Kidney (tissue), 14 donors: ENCODE measurements around the gene STMN1. TPM values are rescaled to one million over a fixed set of nuclear protein-coding genes. Genes with fewer than 3 reads are reported as not detected.

Experiments used
- DNase-seq, 5 donors: peaks; one replicate each; pipeline ENCODE4 v3.0.0-alpha.2; 2013 to 2020
- FAIRE-seq: peaks from 2 replicates; lab custom pipeline; 2012; peaks lifted over from hg19 to GRCh38; lab: Jason Lieb, UNC
- H3K27ac ChIP-seq, 2 donors: one replicate each; pipeline ENCODE4 v1.7.0; 2013; ENCODE audit warnings: low read depth in 2 of 2, low read length in 2 of 2, inconsistent platforms in 1 of 2
- H3K27me3 ChIP-seq: one replicate; pipeline ENCODE4 v1.7.1; 2013; ENCODE audit warnings: low read length, inconsistent platforms; ENCODE audit not compliant: control insufficient read depth, insufficient read depth
- H3K36me3 ChIP-seq, 3 donors: one replicate each; pipeline versions ENCODE4 v1.7.0 to v1.7.1; 2013; ENCODE audit warnings: low read length in 3 of 3, control low read depth in 1 of 3, inconsistent platforms in 1 of 3; ENCODE audit not compliant: insufficient read depth in 3 of 3, control insufficient read depth in 2 of 3
- H3K4me1 ChIP-seq, 3 donors: one replicate each; pipeline versions ENCODE4 v1.7.0 to v1.7.1; 2013; ENCODE audit warnings: low read length in 3 of 3, inconsistent platforms in 1 of 3, low read depth in 1 of 3; ENCODE audit not compliant: control insufficient read depth in 2 of 3, insufficient read depth in 2 of 3
- H3K4me3 ChIP-seq, 3 donors: one replicate each; pipeline versions ENCODE4 v1.7.0 to v1.8.1; 2013; ENCODE audit warnings: low read length in 3 of 3, control low read depth in 1 of 3, inconsistent platforms in 1 of 3
- H3K9ac ChIP-seq, 3 donors: one replicate each; pipeline versions ENCODE4 v1.7.0 to v1.7.1; 2013; ENCODE audit warnings: low read length in 3 of 3, control low read depth in 1 of 3, inconsistent platforms in 1 of 3
- H3K9me3 ChIP-seq, 3 donors: one replicate each; pipeline versions ENCODE4 v1.7.0 to v1.7.1; 2013; ENCODE audit warnings: low read length in 3 of 3, control low read depth in 1 of 3, inconsistent platforms in 1 of 3; ENCODE audit not compliant: control insufficient read depth in 2 of 3, insufficient read depth in 1 of 3
- CTCF ChIP-seq: IDR thresholded peaks from 3 replicates; pipeline ENCODE4 v1.5.1; 2012; ENCODE audit warnings: mild to moderate bottlenecking, moderate library complexity, borderline replicate concordance; ENCODE audit not compliant: insufficient read depth; ENCODE audit errors: extremely low read depth
- intact Hi-C: fragments of 100-400 bp; cut with DNase I; formaldehyde crosslinking; loops from one replicate; pipeline ENCODE4 v1.11.1; 2022
- polyA plus RNA-seq: library from polyadenylated mRNA; stranded (reverse); fragments of 350-450 nt; fragmentation: Illumina TruSeq; extraction: RNeasy Lipid Tissue Mini Kit (QIAGEN cat#74804); gene quantifications from one replicate; pipeline ENCODE4 v1.2.3, GENCODE V29; 2014; ENCODE audit warnings: low read depth, low replicate concordance; ENCODE audit not compliant: insufficient read depth
- total RNA-seq: library from RNA; stranded (reverse); fragmentation: NEBNext Ultra II Directional; extraction: Animal tissue kit (Norgen Biotek cat#: 25700); gene quantifications from one replicate; pipeline ENCODE4 v1.2.1, GENCODE V29; 2021
- donor health status: control.
- donor health status: control.
- donor health status: control.
- donor health status: control.
- donor health status: control.
- donor health status: DM: yes; HTN: yes; CAD: no.
- donor health status: Normal renal cell carcinoma (clear cell type).

The STMN1 gene
- total and polyA plus RNA-seq, 2 donors from 2014 or later, result 50.4 to 101 TPM

DNA sequence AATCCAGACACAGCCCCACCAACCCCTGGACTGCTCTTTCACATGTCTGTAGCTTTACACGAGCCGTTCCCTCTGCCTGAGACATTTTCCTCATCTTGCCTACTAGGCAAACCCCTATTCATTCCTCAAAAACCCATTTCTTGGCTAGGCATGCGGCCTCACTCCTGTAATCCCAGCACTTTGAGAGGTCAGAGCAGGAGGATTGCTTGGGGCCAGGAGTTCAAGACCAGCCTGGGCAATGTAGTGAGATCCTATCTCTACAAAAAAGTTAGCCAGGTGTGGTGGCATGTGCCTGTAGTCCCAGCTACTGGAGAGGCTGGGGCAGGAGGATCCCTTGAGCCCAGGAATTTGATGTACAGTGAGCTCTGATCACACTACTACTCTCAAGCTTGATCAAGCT, 41.8 kb downstream of the STMN1 start:
- H3K9me3 ChIP-seq, result no peaks in the 10 kb centered on the region
- H3K9ac ChIP-seq, result no peak overlapping the region
- intact Hi-C loops, result no loop called here
- FAIRE-seq, result no peak
- TF ChIP-seq CTCF, result no peak
- peaks cover 2 to 23% (median 21%) of the 10 kb centered on the region in 3 donors for H3K4me1 ChIP-seq
- H3K27me3 ChIP-seq, result no peaks in the 10 kb centered on the region
- H3K36me3 ChIP-seq, result no peaks in the 10 kb centered on the region
- DNase-seq, result no peak
- H3K27ac ChIP-seq, result no peak overlapping the region
- H3K4me3 ChIP-seq, result no peak overlapping the region

- Histone ChIP-seq H3K36me3 (no peaks in the 10 kb centered on the region), H3K4me3 (no peak overlapping the region), H3K27me3 (no peaks in the 10 kb centered on the region), H3K27ac (no peak overlapping the region), H3K9ac (no peak overlapping the region), H3K9me3 (no peaks in the 10 kb centered on the region), H3K4me1 (peaks cover 2 to 23% (median 16%) of the 10 kb centered on the region in 3 donors)
- TF ChIP-seq CTCF, result no peak
- FAIRE-seq, result no peak
- intact Hi-C loops, result no loop called here
- DNase-seq, result no peak
Measured at GRCh38 chr1:25863486-25864262, 42.5 kb downstream of the STMN1 start.

DNA sequence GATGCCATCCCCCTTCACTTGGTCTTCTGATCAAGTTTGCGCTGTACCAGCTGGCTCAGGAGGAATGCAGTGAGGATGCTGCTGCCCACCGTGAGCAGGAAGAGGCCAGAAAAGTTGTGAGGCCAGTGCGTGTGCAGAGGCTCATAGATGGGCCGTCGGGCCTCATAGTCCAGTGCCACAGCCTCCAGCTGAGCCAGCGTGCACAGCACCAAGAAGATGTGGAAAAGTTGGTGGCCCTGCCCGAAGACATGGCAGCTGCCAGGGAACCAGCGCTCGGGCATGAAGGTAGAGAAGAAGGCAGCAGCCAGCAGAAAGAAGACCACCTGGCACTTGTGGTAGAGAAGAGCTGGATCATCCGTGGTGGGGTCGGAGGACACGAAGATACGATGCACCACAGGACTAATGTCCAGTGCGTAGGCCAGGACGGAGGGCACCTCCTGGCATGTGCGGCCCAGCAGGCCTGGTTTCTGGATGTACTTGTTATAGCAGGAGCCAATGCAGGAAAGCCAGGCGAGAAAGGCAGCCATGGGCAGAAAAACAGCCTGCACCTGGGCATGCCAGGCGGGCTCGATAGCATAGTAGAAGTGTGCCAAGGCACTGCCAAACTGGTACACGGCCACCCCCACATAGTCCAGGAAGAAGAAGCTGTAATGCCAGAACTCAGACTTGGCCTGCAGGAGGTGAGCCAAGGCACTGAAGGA, 43.3 kb downstream of the STMN1 start:
- no peak for DNase-seq
- H3K4me1 ChIP-seq, result peaks cover 2 to 18% (median 12%) of the 10 kb centered on the region in 3 donors
- FAIRE-seq, result no peak
- no peak overlapping the region for H3K27ac ChIP-seq
- H3K27me3 ChIP-seq, result no peaks in the 10 kb centered on the region
- H3K9me3 ChIP-seq, result no peaks in the 10 kb centered on the region
- no peak overlapping the region for H3K4me3 ChIP-seq
- no peak overlapping the region for H3K9ac ChIP-seq
- TF ChIP-seq CTCF, result no peak
- intact Hi-C loops, result no loop called here
- no peaks in the 10 kb centered on the region for H3K36me3 ChIP-seq
